Neural cell (in vitro differentiated cells): ENCODE data around the gene SLC6A3.

ENCODE experiments used
- TF ChIP-seq, protein P1 (sequence below): fragments of 450-650 bp; IDR thresholded peaks from 2 replicates; pipeline ENCODE4 v1.5.1; 2014; ENCODE audit warnings: antibody characterized with exemption, mild to moderate bottlenecking, moderate library complexity; ENCODE audit not compliant: poor library complexity, severe bottlenecking
- TF ChIP-seq, protein P2 (sequence below): IDR thresholded peaks from 2 replicates; pipeline ENCODE4 v1.6.1; 2012; ENCODE audit warnings: borderline replicate concordance

DNA sequence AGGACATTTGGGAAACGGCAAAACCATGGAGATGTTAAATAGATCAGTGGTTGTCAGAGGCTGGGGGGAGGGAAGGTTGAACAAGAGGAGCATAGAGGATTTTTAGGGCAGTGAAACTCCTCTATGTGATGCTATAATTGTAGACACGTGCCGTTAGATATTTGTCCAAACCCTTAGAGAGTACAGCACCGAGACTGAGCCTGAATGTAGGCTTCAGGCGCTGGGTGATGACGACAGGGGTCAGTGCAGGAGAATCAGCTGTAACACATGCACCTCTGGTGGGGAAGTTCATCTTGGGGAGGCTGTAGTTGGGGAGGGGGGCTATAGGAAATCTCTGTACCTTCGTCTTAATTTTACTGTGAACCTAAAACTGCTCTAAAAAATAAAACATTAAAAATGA is 78.1 kb downstream of the SLC6A3 start:
- TF ChIP-seq, protein P1, sequence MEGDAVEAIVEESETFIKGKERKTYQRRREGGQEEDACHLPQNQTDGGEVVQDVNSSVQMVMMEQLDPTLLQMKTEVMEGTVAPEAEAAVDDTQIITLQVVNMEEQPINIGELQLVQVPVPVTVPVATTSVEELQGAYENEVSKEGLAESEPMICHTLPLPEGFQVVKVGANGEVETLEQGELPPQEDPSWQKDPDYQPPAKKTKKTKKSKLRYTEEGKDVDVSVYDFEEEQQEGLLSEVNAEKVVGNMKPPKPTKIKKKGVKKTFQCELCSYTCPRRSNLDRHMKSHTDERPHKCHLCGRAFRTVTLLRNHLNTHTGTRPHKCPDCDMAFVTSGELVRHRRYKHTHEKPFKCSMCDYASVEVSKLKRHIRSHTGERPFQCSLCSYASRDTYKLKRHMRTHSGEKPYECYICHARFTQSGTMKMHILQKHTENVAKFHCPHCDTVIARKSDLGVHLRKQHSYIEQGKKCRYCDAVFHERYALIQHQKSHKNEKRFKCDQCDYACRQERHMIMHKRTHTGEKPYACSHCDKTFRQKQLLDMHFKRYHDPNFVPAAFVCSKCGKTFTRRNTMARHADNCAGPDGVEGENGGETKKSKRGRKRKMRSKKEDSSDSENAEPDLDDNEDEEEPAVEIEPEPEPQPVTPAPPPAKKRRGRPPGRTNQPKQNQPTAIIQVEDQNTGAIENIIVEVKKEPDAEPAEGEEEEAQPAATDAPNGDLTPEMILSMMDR: no peak
- TF ChIP-seq, protein P2, sequence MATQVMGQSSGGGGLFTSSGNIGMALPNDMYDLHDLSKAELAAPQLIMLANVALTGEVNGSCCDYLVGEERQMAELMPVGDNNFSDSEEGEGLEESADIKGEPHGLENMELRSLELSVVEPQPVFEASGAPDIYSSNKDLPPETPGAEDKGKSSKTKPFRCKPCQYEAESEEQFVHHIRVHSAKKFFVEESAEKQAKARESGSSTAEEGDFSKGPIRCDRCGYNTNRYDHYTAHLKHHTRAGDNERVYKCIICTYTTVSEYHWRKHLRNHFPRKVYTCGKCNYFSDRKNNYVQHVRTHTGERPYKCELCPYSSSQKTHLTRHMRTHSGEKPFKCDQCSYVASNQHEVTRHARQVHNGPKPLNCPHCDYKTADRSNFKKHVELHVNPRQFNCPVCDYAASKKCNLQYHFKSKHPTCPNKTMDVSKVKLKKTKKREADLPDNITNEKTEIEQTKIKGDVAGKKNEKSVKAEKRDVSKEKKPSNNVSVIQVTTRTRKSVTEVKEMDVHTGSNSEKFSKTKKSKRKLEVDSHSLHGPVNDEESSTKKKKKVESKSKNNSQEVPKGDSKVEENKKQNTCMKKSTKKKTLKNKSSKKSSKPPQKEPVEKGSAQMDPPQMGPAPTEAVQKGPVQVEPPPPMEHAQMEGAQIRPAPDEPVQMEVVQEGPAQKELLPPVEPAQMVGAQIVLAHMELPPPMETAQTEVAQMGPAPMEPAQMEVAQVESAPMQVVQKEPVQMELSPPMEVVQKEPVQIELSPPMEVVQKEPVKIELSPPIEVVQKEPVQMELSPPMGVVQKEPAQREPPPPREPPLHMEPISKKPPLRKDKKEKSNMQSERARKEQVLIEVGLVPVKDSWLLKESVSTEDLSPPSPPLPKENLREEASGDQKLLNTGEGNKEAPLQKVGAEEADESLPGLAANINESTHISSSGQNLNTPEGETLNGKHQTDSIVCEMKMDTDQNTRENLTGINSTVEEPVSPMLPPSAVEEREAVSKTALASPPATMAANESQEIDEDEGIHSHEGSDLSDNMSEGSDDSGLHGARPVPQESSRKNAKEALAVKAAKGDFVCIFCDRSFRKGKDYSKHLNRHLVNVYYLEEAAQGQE: no peak
